ACC112 (cell line): Measurements from ENCODE around the gene MT1H.

Experiments used
- H2AFZ ChIP-seq: fragments of 200-600 bp; sonication (generic); one replicate; pipeline ENCODE4 v1.6.0; 2017; ENCODE audit warnings: antibody characterized with exemption, low read length; ENCODE audit not compliant: unreplicated experiment
- H3K27ac ChIP-seq: fragments of 200-600 bp; sonication (generic); 2 replicates; pipeline ENCODE4 v1.5.1; 2014; ENCODE audit warnings: low read depth, mild to moderate bottlenecking, antibody characterized with exemption, low read length, moderate library complexity
- H3K27me3 ChIP-seq: fragments of 200-600 bp; sonication (generic); 2 replicates; pipeline ENCODE4 v1.6.1; 2014; ENCODE audit warnings: mild to moderate bottlenecking, antibody characterized with exemption, low read length, moderate library complexity, mixed read lengths; ENCODE audit not compliant: insufficient read depth
- H3K36me3 ChIP-seq: fragments of 200-600 bp; sonication (generic); 2 replicates; pipeline ENCODE4 v1.6.1; 2016; ENCODE audit warnings: mild to moderate bottlenecking, antibody characterized with exemption, low read length, moderate library complexity, mixed read lengths; ENCODE audit not compliant: insufficient read depth
- H3K4me1 ChIP-seq: fragments of 200-600 bp; sonication (generic); one replicate; pipeline ENCODE4 v1.6.1; 2016; ENCODE audit warnings: low read length, mixed read lengths; ENCODE audit not compliant: insufficient read depth, unreplicated experiment, control insufficient read depth
- H3K4me3 ChIP-seq: fragments of 200-600 bp; sonication (generic); 2 replicates; pipeline ENCODE4 v1.5.1; 2014; ENCODE audit warnings: mild to moderate bottlenecking, low read depth, low read length
- H3K79me2 ChIP-seq: fragments of 200-600 bp; sonication (generic); one replicate; pipeline ENCODE4 v1.6.0; 2016; ENCODE audit warnings: low read length; ENCODE audit not compliant: control insufficient read depth, unreplicated experiment, insufficient read depth

The MT1H gene

DNA sequence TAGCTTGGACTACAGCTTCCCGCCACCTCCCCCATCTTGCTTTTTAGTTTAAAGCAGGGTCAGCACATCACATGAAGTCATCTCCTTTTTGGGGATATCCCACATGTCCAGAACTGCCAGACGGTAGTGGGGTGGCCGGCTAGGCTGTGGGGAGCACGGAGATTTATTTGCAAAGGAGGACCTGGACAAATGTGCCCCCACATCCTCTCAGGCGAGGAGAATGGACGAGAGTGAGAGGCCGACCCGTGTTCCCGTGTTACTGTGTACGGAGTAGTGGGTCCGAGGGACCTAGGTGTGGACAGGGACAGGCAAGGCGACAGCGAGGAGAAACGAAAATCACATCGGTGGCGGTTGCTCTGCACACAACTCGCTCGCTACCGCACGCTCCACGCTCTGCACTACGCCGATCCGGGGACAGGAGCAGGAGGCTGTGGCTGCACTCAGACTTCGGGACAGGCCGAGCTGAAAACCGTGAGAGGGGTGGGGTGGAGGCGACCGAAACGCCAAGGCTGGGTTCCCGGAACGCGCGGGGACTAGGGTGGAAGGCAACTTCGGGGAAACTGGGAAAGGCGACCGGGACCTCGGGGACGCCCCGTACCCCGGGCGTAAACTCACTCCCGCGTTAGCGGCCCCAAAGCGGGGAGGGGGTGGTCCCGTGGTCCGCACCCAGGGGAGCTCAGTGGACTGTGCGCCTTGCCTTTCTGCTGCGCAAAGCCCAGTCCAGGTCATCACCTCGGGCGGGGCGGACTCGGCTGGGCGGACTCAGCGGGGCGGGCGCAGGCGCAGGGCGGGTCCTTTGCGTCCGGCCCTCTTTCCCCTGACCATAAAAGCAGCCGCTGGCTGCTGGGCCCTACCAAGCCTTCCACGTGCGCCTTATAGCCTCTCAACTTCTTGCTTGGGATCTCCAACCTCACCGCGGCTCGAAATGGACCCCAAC lies 31.5 kb upstream of the MT1H start, which contains the start of gene MT1A:
Gene MT1A, plus strand, starts transcription at position 853 of the 937 bp plus-strand sequence. Its CDS starts 73 bp downstream, at position 926.
- H3K27ac ChIP-seq = no peak within 1 kb of the TSS
- H3K27me3 ChIP-seq = peaks cover 9% of the 10 kb centered on the region; the same call in 1 of the 2 replicates
- H3K4me3 ChIP-seq = peak within 1 kb of the TSS; percentile 78

DNA sequence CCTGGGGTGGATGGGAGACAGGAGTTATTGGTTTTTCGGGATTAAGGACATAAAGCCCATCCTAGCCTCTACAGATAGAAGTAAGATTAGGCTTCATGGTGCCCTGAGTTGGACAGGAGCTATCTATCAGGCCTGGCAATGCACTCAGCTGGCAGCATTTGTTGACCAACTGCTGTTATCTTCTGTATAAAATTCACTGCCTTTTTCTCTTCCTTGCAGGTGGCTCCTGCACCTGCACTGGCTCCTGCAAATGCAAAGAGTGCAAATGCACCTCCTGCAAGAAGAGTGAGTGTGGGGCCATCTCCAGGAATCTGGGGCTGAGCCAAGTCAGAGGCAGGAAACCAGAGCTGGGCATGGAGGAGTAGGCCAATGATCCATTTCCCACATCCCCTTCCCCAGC lies 30.6 kb upstream of the MT1H start:
- H2AFZ ChIP-seq = peak overlapping the region; percentile 15
- peak overlapping the region; percentile 78 for H3K4me3 ChIP-seq
- H3K36me3 ChIP-seq = no peaks in the 10 kb centered on the region
- peaks cover 23% of the 10 kb centered on the region for H3K4me1 ChIP-seq
- H3K27ac ChIP-seq = no peak overlapping the region
- peaks cover 9% of the 10 kb centered on the region; the same call in 1 of the 2 replicates for H3K27me3 ChIP-seq
- no peaks in the 10 kb centered on the region for H3K79me2 ChIP-seq

More for the DNA sequence above, 31.5 kb upstream of the MT1H start, which contains the start of gene MT1A:
- Histone ChIP-seq H2AFZ (peak within 1 kb of the TSS; percentile 74), H3K4me1 (peaks cover 13% of the 10 kb centered on the region), H3K36me3 (no peaks in the 10 kb centered on the region), H3K79me2 (no peaks in the 10 kb centered on the region)

DNA sequence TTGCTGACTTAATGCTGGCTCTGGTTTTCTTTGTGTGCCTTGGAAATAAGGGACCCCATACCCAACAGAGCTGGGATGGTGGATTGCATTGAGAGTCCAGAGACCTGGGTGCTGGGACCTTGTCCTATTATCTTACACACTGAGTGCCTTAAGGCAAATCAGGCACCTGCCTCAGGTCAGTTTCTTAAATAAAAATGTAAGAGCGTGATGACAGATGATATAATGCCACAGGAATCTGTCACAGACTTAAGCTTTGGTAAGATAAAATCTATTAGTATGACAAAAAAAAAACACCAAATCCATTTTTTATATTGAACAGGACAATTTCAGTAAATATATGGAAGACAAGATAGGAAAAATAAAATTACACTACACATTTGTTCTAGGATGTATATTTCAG lies 29.5 kb upstream of the MT1H start:
- H3K4me1 ChIP-seq = peaks cover 23% of the 10 kb centered on the region
- no peaks in the 10 kb centered on the region for H3K79me2 ChIP-seq
- H3K27me3 ChIP-seq = peaks cover 9% of the 10 kb centered on the region; the same call in 1 of the 2 replicates
- H3K36me3 ChIP-seq = no peaks in the 10 kb centered on the region
- no peak overlapping the region for H3K4me3 ChIP-seq
- H2AFZ ChIP-seq = no peak overlapping the region
- no peak overlapping the region for H3K27ac ChIP-seq

DNA sequence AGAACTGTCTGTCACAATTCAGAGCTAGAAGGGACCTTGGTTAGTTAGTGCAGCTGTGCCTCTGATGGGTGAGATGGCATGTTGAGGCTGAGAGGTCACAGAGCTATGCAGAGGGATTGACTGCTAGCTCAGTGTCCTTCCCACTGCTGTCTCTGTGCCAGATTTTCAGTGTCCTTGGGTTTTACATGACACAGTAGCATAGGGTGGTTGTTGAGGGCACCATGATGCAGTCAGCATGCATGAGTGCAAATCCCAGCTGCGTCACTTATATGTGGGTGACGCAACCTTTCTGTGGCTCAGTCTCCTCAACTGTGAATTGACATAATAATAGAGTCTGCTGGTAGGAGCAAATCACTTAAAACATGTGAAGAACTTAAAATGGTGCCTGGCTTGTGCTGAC lies 28.4 kb upstream of the MT1H start:
- no peak overlapping the region for H3K27ac ChIP-seq
- peaks cover 23% of the 10 kb centered on the region for H3K4me1 ChIP-seq
- H3K27me3 ChIP-seq = peaks cover 14% of the 10 kb centered on the region; the same call in 1 of the 2 replicates
- H3K36me3 ChIP-seq = no peaks in the 10 kb centered on the region
- no peaks in the 10 kb centered on the region for H3K79me2 ChIP-seq
- no peak overlapping the region for H3K4me3 ChIP-seq
- no peak overlapping the region for H2AFZ ChIP-seq

DNA sequence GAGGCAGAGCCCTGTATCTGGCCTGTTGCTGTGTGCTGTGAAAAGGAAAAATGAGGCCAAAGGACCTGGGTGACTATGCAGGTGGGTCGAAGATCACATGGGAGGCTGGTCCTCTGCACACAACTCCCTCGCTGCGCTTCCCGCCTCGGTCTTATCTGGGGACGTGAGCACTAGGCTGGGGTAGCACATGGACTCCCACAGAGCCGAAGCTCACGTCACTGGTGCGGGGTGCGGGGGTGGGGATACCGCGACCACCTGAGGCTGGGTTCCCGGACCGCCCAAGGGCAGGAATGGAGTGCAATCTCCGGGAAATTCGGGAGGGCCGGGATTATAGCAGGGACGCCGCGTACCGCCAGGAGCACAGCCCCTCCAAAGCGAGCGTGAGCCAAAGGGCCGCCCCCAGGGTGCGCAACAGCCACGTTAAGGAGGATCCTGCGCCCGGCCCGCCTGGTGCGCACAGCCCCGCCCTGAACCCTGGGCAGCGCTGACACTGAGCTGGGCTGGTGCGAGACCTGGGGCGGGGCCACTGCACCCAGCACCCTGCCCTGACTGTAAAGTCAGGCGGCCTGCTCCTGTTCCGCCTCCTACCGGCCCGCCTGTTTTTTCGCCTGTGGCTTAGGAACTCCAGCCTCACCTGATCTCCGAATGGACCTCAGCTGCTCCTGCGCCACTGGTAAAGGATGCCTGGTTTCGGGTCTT lies 26.4 kb upstream of the MT1H start:
- H3K36me3 ChIP-seq = no peaks in the 10 kb centered on the region
- no peaks in the 10 kb centered on the region for H3K79me2 ChIP-seq
- peaks cover 23% of the 10 kb centered on the region for H3K4me1 ChIP-seq
- peaks cover 23% of the 10 kb centered on the region for H3K27me3 ChIP-seq
- H3K4me3 ChIP-seq = peak overlapping the region; percentile 69
- H3K27ac ChIP-seq = no peak overlapping the region
- H2AFZ ChIP-seq = peak overlapping the region; percentile 48

DNA sequence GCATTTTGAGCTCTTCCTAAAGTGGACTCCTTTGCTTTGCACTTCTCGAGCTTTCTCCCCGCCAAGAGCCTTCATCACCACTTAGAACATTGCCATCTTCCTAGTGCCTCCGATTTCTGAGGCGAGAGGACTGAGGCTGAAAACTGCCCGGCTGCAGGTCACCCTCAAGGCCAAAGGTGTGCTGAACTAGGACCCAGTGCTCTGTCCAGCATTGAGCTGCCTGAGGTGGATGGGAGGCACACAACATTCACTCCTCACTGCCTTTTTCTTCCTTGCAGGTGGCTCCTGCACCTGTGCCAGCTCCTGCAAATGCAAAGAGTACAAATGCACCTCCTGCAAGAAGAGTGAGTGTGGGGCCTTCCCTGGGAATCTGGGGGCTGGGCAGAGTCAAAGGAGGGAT lies 25.8 kb upstream of the MT1H start:
- H3K36me3 ChIP-seq = no peaks in the 10 kb centered on the region
- H2AFZ ChIP-seq = no peak overlapping the region
- H3K79me2 ChIP-seq = no peaks in the 10 kb centered on the region
- H3K4me3 ChIP-seq = peak overlapping the region; percentile 69
- H3K27me3 ChIP-seq = peaks cover 26% of the 10 kb centered on the region
- H3K27ac ChIP-seq = no peak overlapping the region
- peaks cover 20% of the 10 kb centered on the region for H3K4me1 ChIP-seq

DNA sequence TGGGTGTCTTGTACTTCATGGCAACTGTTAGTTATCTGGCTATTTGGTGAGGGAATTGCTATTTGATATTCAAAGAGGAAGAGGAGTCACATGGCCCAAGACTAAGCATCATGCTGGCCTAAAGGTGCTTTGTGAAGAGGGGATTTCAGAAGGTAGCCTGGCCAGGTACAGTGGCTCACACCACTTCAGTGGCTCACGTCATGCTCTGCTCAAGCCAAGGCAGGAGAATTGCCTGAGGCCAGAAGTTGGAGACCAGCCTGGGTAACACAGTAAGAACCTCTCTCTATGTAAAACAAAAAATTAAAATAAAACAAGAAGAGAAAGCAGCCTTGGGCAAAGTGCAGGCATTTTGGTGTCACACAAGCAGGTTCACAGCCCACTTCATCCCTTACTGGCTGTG lies 24.3 kb upstream of the MT1H start:
- Histone ChIP-seq H3K27me3 (peaks cover 29% of the 10 kb centered on the region), H3K4me1 (peaks cover 15% of the 10 kb centered on the region), H3K79me2 (no peaks in the 10 kb centered on the region), H3K36me3 (no peaks in the 10 kb centered on the region), H3K4me3 (no peak overlapping the region), H3K27ac (no peak overlapping the region), H2AFZ (no peak overlapping the region)

DNA sequence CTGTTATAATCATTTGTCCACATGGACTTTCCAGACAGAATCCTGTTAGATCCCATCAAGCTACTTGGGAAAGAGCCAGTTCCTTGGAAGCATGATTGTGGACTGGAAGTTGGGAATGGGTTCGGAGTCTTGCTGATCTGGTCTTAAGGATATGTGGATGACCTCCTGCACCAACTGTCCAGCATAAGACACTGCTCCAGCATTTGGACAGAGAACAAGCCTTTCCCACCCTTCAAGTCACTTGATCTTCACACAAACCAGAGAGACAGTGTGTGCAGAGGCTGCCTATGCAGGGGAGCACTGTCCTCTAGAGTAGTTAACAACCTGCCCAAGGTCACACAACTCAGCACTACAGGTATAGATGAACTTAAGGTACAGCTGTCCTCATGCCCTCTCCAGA lies 23.8 kb upstream of the MT1H start:
- H2AFZ ChIP-seq = no peak overlapping the region
- H3K36me3 ChIP-seq = no peaks in the 10 kb centered on the region
- H3K79me2 ChIP-seq = no peaks in the 10 kb centered on the region
- peaks cover 15% of the 10 kb centered on the region for H3K4me1 ChIP-seq
- no peak overlapping the region for H3K4me3 ChIP-seq
- H3K27ac ChIP-seq = no peak overlapping the region
- H3K27me3 ChIP-seq = peaks cover 29% of the 10 kb centered on the region

DNA sequence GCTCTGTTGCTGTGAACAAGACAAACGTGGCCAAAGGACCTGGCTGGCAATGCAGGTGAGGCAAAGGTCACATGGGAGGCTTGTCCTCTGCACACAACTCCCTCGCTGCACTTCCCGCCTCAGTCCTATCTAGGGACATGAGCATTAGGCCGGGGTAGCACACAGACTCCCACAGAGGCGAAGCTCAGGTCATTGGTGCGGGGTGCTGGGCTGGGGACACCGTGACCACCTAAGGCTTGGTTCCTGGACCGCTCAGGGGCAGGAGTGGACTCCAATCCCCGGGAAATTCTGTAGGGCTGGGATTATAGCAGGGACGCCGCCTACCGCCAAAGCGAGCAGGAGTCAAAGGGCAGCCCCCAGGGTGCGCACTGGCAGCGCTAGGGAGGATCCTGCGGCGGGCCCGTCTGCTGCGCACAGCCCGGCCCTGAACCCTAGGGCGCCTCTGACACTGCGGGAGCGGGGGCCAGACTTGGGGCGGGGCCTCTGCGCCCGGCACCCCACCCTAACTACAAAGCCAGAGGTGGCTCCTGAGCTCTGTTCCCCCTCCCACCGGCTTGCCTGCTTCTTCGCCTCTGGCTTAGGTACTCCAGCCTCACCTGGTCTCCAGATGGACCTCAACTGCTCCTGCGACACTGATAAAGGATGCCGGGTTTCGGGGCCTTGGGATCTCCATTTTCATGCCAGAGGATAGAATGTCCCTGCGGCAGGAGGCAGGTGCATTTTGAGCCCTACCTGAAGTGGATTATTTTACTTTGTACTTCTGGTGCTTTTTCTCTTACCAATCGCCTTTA lies 21.8 kb upstream of the MT1H start:
- H3K27ac ChIP-seq = no peak overlapping the region
- no peak overlapping the region for H3K4me3 ChIP-seq
- no peak overlapping the region for H2AFZ ChIP-seq
- no peaks in the 10 kb centered on the region for H3K36me3 ChIP-seq
- H3K4me1 ChIP-seq = peaks cover 12% of the 10 kb centered on the region
- peaks cover 29% of the 10 kb centered on the region for H3K27me3 ChIP-seq
- no peaks in the 10 kb centered on the region for H3K79me2 ChIP-seq

DNA sequence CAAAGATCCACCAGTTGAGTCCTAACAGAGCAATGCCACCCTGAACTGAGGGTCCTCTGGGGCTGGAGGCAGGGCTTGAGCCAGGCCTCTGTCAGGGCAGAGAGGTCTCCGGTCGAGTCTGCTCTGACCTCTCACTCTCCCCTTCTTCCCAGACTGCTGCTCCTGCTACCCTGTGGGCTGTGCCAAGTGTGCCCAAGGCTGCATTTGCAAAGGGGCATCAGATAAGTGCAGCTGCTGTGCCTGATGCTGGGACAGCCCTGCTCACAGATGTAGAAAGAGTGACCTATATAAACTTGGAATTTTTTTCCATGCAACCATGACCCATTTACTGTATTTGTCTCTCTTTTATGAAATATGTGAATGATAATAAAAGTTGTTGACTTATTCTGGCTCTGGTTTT lies 20.3 kb upstream of the MT1H start:
- H3K79me2 ChIP-seq = no peaks in the 10 kb centered on the region
- no peaks in the 10 kb centered on the region for H3K4me1 ChIP-seq
- H2AFZ ChIP-seq = no peak overlapping the region
- H3K36me3 ChIP-seq = no peaks in the 10 kb centered on the region
- H3K4me3 ChIP-seq = no peak overlapping the region
- peaks cover 29% of the 10 kb centered on the region for H3K27me3 ChIP-seq
- no peak overlapping the region for H3K27ac ChIP-seq
